GM13977 (cell line): ENCODE results near the gene REG1A.

ENCODE experiments used
- DNase-seq: peaks from one replicate; pipeline ENCODE4 v3.0.0; 2012; ENCODE audit warnings: low spot score
- in situ Hi-C: fragments of 300-500 bp; cut with MboI; formaldehyde crosslinking; loops from one replicate; pipeline ENCODE4 v1.12.0; 2022; ENCODE audit warnings: low sequenced_read_pairs, low pct_unique_long_range_greater_than_20kb, mixed read lengths, inconsistent platforms; ENCODE audit not compliant: unreplicated experiment
- TF ChIP-seq, protein P1 (sequence below): IDR thresholded peaks from 2 replicates; pipeline ENCODE4 v1.5.1; 2012; ENCODE audit warnings: mild to moderate bottlenecking, control low read depth; ENCODE audit not compliant: insufficient read depth; ENCODE audit errors: extremely low read depth, missing control alignments

REG1A gene

DNA sequence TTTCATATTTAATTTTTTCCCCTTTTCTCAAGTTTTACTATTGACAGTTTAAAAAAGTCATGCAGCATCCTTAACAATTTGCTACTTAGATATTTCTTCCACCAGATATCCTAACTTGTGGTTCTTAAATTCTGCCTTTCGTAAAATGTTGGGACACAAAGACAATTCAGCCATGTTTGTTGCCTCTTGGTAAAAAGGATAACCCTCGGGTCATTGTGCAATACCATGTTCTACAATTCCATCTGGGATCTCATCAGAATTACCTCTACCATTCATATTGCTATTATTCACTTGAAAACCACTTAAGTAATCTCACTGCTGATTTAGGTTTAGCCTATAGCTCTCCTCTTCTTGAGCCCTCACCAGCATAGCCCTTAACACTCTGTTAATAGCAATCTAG lies 19.3 kb upstream of the REG1A start:
- TF ChIP-seq, protein P1, sequence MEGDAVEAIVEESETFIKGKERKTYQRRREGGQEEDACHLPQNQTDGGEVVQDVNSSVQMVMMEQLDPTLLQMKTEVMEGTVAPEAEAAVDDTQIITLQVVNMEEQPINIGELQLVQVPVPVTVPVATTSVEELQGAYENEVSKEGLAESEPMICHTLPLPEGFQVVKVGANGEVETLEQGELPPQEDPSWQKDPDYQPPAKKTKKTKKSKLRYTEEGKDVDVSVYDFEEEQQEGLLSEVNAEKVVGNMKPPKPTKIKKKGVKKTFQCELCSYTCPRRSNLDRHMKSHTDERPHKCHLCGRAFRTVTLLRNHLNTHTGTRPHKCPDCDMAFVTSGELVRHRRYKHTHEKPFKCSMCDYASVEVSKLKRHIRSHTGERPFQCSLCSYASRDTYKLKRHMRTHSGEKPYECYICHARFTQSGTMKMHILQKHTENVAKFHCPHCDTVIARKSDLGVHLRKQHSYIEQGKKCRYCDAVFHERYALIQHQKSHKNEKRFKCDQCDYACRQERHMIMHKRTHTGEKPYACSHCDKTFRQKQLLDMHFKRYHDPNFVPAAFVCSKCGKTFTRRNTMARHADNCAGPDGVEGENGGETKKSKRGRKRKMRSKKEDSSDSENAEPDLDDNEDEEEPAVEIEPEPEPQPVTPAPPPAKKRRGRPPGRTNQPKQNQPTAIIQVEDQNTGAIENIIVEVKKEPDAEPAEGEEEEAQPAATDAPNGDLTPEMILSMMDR, result no peak
- in situ Hi-C loops, result no loop called here

DNA sequence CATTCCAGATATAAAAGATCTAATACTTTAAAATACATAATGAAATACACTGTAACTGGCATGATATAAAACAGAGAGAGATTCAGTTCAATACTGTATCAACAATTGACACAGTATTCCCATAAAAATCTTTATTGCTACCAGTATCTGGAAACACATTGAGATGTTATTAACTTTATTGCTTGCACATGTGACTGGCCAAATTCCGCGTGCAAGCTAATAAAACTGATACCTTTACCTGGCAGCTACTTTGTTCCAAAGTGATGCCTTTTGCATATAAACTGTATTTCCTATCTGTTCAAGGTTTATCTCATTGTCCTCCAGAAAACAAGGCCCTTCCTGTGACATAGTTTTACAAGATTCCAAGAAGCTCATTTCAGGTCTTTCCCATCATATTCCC lies 17.1 kb upstream of the REG1A start:
- TF ChIP-seq, protein P1, result no peak
- no peak for DNase-seq
- in situ Hi-C loops, result no loop called here

More for the DNA sequence above, 19.3 kb upstream of the REG1A start:
- no peak for DNase-seq

DNA sequence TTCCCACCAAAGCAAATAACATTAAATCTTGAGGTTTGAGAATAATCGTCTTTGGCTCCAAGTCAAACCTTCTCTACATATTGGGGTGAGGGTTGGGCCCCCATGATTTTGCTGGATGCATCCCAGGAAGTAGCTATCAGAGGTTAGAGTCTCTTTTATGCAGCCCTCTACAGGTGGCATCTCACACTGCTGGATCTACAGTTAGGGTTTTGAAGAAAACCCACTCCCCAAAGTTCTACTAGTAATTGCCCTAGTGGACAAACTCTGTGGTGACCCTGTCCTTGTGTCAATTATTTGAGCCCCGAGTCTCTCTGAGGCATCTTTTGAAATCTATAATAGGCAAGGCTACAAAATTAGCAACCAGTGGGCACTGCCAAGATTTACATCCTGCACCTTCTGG lies 15.0 kb upstream of the REG1A start:
- DNase-seq, result no peak

DNA sequence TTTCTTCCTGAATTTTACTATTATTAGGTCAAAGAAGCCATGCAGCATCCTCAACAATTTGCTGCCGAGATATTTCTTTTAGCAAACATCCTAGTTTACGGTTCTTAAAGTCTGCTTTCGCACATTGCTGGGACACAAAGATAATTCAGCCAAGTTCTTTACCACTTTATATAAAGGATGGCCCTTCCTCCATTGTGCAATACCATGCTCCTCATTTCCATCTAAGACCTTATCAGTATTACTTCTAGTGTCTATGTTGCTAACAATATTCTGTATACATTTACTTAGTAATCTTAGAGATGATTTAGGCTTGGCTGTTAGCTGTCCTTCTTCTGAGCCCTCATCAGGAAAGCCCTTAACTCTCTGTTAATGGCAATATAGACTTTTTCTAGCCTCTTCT lies 8.0 kb upstream of the REG1A start:
- in situ Hi-C loops, result no loop called here
- no peak for DNase-seq
- TF ChIP-seq, protein P1, result no peak

More for the DNA sequence above, 15.0 kb upstream of the REG1A start:
- in situ Hi-C loops, result no loop called here
- TF ChIP-seq, protein P1, result no peak

DNA sequence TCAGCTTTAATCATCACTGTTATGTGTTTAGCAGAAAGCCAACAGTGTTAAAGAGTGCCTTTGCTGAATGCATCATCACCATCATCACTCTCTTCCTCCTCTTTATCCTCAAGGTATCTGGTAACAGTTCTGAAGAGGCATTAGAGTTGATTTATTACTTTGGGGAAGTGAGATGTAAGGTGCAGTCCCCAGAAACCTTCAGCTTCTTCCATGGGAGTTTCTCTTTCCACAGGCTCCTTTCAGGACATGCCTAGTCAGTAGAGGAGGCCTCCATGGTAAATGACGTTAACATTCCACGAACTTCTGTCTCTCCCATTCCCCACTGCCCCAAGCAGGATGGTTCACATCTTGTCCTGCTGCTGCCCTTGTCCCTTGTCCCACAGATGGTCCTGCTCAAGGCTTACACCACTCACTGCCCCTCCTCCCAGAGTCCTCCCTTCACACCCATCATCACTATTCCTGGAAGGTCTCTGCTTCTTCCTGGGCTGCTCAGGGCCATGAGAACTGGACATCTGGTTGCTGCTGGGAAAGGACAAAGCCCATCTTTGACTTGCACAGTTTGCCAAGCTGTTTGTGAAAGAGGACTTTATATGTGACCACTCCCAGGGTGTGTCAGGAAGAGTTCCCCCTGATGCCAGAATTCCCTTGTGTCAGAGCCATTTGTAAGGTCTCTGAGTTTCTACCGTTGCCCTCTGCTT lies 5.3 kb upstream of the REG1A start:
- TF ChIP-seq, protein P1, result no peak
- in situ Hi-C loops, result no loop called here

DNA sequence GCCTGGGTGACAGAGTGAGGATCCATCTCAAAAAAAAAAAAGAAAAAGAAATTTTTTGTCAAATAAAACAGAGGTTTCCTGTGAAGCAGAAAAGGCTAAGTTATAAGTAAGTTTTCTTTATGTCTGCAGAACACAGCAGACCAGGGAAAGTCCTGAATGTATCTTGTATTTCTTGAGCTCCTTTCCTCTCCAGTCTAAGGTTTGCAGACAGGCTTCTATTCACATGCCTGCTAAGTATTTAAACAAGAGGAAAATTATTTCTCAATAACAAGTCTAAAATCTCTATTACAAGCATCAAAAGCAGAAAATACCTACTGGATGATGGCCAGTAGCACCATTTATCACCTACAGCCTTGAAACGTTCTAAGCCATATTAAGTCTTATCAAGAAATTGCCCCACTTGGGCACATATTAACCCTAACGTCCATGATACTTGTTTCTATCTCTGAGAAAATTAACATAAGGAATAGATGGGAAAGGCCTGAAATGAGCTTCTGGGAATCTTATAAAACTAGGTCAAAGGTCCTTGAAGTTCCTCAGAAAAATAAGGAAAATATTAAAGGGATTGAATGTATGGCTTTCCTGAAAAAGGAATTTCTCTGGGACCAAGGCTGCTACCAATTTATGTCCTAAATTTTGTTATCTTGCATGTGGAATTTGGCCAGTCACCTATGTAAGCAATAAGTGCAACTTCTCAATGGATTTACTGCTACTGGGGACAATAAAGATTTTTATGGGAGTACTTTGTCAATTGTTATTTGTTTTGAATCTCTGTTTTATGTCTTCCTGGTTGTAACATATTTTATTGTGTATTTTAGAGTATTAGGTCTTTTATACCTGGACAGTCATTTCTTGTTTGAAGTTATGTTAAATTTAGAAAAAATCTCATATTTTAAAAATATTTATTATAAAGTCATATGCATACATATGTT lies 3.0 kb upstream of the REG1A start:
- no peak for DNase-seq
- in situ Hi-C loops, result no loop called here
- TF ChIP-seq, protein P1, result no peak

More for the DNA sequence above, 5.3 kb upstream of the REG1A start:
- DNase-seq, result no peak
